Muscle of leg (tissue), 11 donors: Measurements from ENCODE around the gene PDGFA. TPM values are rescaled to one million over a fixed set of nuclear protein-coding genes. Genes with fewer than 3 reads are reported as not detected.

Experiments used
- DNase-seq: peaks from one replicate; pipeline ENCODE4 v3.0.0; 2013
- H3K27ac ChIP-seq: one replicate; pipeline ENCODE4 v1.5.1; 2013; ENCODE audit warnings: mild to moderate bottlenecking, low read length, control low read depth
- H3K27me3 ChIP-seq: one replicate; pipeline ENCODE4 v1.6.1; 2013; ENCODE audit warnings: low read length; ENCODE audit not compliant: control insufficient read depth, insufficient read depth
- H3K36me3 ChIP-seq: one replicate; pipeline ENCODE4 v1.6.1; 2013; ENCODE audit warnings: low read length; ENCODE audit not compliant: control insufficient read depth, insufficient read depth
- H3K4me1 ChIP-seq: one replicate; pipeline ENCODE4 v1.6.1; 2013; ENCODE audit warnings: low read length; ENCODE audit not compliant: control insufficient read depth, insufficient read depth
- H3K4me3 ChIP-seq: one replicate; pipeline ENCODE4 v1.5.1; 2013; ENCODE audit warnings: low read length, control low read depth
- H3K9me3 ChIP-seq: replicated peaks from 2 replicates; pipeline ENCODE4 v1.6.1; 2013; ENCODE audit warnings: low read depth, low read length; ENCODE audit not compliant: control insufficient read depth
- WGBS: methylation state at CpG from one replicate; pipeline ENCODE4 v1.1.5; 2013; ENCODE audit warnings: missing lambda C conversion rate; ENCODE audit not compliant: insufficient coverage; 5-methylcytosine and 5-hydroxymethylcytosine counted together
- polyA plus RNA-seq, 8 donors: library from polyadenylated mRNA; unstranded; fragments of 120-200 nt; gene quantifications; one replicate each; pipeline versions ENCODE4 v1.2.1 to v1.2.3, GENCODE V29; 2013; ENCODE audit warnings: inconsistent platforms in 1 of 8, low replicate concordance in 1 of 8; ENCODE audit not compliant: insufficient read length in 8 of 8, insufficient read depth in 1 of 8
- total RNA-seq: library from RNA; stranded (reverse); fragments of 120-200 nt; gene quantifications from one replicate; pipeline ENCODE4 v1.2.4, GENCODE V29; 2013

The PDGFA gene
- total and polyA plus RNA-seq, 9 donors, result 26.1 to 51.6 (median 40.8) TPM

DNA sequence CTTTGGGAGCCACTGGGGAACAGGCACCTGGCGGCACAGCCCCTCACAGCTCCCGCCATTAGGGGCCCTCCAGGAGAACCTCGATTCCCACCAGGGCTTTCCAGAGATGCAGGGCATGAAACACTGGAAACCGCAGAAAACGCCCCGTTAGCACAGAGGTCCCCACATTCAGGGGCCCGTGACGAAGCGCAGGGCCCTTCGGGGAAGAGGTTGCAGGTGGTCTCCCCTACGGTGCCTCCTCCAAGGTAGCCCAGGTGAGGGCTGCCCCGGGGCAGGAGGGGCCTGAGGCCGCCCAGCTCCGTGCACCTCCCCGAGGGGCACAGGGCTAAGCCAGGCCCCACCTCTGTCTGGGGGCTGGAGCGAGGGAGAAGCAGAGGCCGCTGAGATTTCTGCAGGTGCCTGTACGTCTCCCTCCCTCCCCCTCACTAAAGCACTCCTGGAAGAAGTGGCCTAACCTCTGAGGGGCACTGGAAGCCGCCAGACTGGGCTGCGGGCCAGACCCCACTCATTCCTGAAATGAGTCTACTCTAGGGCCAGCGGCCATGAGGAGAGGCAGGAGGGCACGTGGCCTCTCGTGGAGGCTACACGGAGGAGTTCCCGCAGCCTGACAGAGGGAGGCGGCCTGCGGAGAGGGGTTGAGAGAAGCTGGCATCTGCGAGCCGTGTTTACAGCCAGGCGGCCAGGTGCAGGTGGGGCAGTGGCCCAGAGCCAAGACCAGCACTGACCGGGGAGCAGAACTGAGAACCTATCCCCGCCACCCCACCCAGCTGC, 6.9 kb downstream of the PDGFA start:
- Histone ChIP-seq H3K27ac (no peak overlapping the region), H3K4me3 (no peak overlapping the region), H3K4me1 (peaks cover 48% of the 10 kb centered on the region), H3K9me3 (no peaks in the 10 kb centered on the region), H3K27me3 (peaks cover 15% of the 10 kb centered on the region), H3K36me3 (peaks cover 58% of the 10 kb centered on the region)
- DNase-seq, result no peak
- WGBS, result 68% methylated on average over 27 of the region's 32 CpGs

DNA sequence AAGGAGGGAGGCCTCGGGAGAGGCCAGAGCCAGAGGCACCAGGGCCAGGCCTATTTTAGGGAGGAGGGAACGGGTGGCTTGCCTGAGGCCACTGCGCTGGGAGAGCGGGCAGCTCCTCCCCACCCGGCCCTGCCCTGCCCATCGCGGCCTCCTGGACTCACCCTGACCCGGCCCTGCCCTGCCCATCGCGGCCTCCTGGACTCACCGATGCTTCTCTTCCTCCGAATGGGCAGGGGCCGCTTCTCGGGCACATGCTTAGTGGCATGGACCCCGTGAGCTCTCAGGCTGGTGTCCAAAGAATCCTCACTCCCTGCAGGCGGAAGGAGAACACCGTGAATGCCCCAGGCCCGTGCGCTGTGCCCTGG, 7.5 kb downstream of the PDGFA start:
- Histone ChIP-seq H3K36me3 (peaks cover 64% of the 10 kb centered on the region), H3K4me1 (peaks cover 45% of the 10 kb centered on the region), H3K27me3 (peaks cover 12% of the 10 kb centered on the region), H3K9me3 (no peaks in the 10 kb centered on the region), H3K4me3 (no peak overlapping the region), H3K27ac (no peak overlapping the region)
- WGBS, result 86% methylated on average over 19 of the region's 19 CpGs
- no peak for DNase-seq

DNA sequence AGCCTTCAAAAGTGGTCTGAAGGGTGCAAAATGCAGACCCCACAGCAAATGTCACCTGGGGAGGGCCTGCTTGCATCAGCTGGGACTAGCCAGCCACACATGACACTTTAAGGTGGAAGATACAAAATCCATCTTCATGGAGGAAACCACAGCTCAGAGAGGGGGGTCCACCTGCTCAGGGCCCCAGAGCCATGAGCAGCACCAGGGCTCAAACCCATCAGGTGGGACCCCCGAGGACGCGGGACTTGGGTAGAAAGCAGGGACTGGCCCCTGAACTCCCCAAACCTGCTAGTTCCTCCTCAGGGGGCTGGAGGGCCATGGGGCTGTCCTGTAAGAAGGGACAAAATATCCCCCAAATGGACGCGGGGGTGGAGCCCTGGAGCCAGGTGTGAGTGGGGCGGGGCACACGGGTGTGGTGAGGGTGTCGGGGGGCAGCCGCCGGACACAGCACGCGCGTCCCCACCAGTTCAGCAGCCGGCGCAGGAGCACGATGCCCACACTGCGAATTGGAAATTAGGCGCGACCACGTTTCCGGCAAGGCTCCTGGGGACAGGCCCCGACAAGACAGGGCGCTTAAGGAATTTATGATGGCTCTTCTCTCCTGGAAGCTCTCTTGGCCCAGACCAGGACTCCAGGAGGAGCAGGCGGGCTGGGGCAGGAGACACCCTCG, 8.0 kb downstream of the PDGFA start:
- no peak overlapping the region for H3K27ac ChIP-seq
- H3K9me3 ChIP-seq, result no peaks in the 10 kb centered on the region
- peaks cover 43% of the 10 kb centered on the region for H3K4me1 ChIP-seq
- no peak overlapping the region for H3K4me3 ChIP-seq
- DNase-seq, result no peak
- peaks cover 70% of the 10 kb centered on the region for H3K36me3 ChIP-seq
- 84% methylated on average over 22 of the region's 25 CpGs for WGBS
- H3K27me3 ChIP-seq, result peaks cover 11% of the 10 kb centered on the region

GRCh38 chr7:510782-511281, 8.8 kb downstream of the PDGFA start:
- peaks cover 36% of the 10 kb centered on the region for H3K4me1 ChIP-seq
- H3K9me3 ChIP-seq, result no peaks in the 10 kb centered on the region
- peaks cover 10% of the 10 kb centered on the region for H3K27me3 ChIP-seq
- H3K4me3 ChIP-seq, result no peak overlapping the region
- H3K27ac ChIP-seq, result no peak overlapping the region
- DNase-seq, result no peak
- 56% methylated on average over 21 of the region's 25 CpGs for WGBS
- peaks cover 75% of the 10 kb centered on the region for H3K36me3 ChIP-seq

DNA sequence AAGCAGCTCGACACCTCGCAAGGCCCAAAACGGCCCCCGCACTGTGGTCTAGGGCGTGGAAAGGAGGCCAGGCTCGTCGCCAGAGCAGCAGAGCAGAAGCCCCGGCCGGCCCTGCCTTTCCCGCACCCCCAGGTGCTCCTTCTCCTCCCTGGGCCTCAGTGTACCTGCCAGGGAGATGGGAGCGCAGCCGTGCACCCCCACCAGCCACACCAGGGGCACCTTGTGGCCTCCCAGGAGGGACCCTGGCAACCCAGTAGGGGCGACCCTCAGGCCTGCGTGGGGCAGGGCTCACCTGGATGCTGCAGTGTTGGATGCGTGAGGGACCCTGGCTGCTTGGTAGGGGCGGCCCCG, 9.5 kb downstream of the PDGFA start:
- 51% methylated on average over 12 of the region's 17 CpGs for WGBS
- no peak for DNase-seq
- no peak overlapping the region for H3K27ac ChIP-seq
- peaks cover 74% of the 10 kb centered on the region for H3K36me3 ChIP-seq
- H3K4me1 ChIP-seq, result peaks cover 33% of the 10 kb centered on the region
- peaks cover 8% of the 10 kb centered on the region for H3K27me3 ChIP-seq
- no peaks in the 10 kb centered on the region for H3K9me3 ChIP-seq
- H3K4me3 ChIP-seq, result no peak overlapping the region

DNA sequence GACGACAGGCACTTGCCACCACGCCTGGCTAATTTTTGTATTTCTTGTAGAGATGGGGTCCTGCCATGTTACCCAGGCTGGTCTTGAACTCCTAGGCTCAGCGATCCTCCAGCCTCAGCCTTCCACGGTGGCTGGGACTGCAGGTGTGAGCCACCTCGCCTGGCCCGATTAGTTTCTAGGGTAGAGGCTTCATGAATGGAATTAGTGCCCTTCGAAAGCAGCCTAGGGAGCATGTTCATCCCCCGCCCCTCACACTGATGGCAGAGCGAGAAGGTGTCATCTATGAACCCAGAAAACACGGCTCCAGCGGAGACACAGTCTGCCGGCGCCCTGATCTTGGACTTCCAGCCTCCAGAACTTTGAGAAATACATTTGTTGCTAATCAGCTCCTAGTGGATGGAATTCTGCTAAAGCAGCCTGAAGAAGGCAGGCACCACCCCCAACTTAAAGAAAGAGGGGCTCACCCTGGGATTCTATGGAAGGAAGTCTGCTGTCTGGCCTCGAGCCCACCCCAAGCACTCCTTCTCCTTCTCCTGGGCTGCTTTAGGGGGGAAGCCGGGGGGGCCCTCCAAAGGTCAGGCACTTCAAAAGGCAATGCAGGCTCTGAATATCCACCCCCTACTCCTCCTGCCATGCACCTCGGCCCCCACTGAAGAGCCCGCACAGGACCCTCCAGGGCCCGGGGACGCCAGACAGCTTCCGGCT, 10.1 kb downstream of the PDGFA start:
- Histone ChIP-seq H3K27me3 (peaks cover 5% of the 10 kb centered on the region), H3K36me3 (peaks cover 69% of the 10 kb centered on the region), H3K9me3 (no peaks in the 10 kb centered on the region), H3K27ac (no peak overlapping the region), H3K4me1 (peaks cover 31% of the 10 kb centered on the region), H3K4me3 (no peak overlapping the region)
- no peak for DNase-seq
- WGBS, result 73% methylated on average over 14 of the region's 20 CpGs

DNA sequence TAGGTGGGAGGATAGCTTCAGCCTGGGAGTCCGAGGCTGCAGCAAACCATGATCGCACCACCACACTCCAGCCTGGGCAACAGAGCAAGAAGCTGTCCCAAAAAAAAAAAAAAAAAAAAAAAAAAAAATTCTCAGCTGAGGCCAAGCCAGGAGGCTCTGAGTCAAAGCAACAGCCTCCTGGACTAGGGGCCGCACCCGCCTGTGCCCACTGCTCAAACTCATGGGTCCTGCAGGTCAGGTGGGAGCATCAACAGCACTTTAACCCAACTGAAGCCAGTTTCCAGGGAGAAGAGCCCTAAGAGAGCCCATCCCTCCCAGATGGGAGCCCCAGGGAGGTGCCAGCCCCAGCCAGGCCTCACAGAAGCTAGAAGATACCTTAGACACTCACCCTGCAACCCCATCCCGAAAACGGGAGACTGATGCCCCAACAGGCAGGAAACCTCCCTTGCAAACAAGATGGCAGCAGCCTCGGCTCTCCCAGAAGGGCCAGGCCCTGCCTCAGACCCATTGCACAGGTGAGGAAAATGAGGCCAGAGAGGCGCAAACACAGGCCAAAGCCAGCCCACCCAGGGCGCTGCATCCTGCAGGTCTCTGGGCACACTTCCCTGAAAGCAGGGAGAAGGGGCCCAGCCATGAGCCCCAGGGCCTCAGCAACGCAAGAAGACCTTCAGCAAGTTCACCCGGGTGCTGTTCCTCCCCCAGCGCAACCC, 11.0 kb downstream of the PDGFA start:
- no peak for DNase-seq
- Histone ChIP-seq H3K36me3 (peaks cover 64% of the 10 kb centered on the region), H3K4me1 (peaks cover 32% of the 10 kb centered on the region), H3K9me3 (no peaks in the 10 kb centered on the region), H3K27me3 (peaks cover 5% of the 10 kb centered on the region), H3K4me3 (no peak overlapping the region), H3K27ac (no peak overlapping the region)
- WGBS, result 85% methylated on average over 8 of the region's 12 CpGs

GRCh38 chr7:507623-508300, 11.9 kb downstream of the PDGFA start:
- Histone ChIP-seq H3K27me3 (peaks cover 2% of the 10 kb centered on the region), H3K27ac (no peak overlapping the region), H3K4me3 (no peak overlapping the region), H3K36me3 (peaks cover 64% of the 10 kb centered on the region), H3K4me1 (peaks cover 27% of the 10 kb centered on the region), H3K9me3 (no peaks in the 10 kb centered on the region)
- 80% methylated on average over 1 of the region's 17 CpGs for WGBS
- DNase-seq, result no peak

- WGBS, result 79% methylated on average over 10 of the region's 15 CpGs
- Histone ChIP-seq H3K27me3 (no peaks in the 10 kb centered on the region), H3K9me3 (no peaks in the 10 kb centered on the region), H3K4me3 (no peak overlapping the region), H3K27ac (no peak overlapping the region), H3K4me1 (peaks cover 22% of the 10 kb centered on the region), H3K36me3 (peaks cover 57% of the 10 kb centered on the region)
- DNase-seq, result no peak
These were observed 12.6 kb downstream of the PDGFA start for GRCh38 chr7:506921-507622.
